HuH-7.5 (cell line): Measurements from ENCODE around the gene HPS1.
"Not testable (repeated sequence)": the region's sequence is repeated elsewhere in the genome, so short reads cannot be mapped to it uniquely, and the experiment has no call there.

Experiments
- DNase-seq: peaks from one replicate; pipeline ENCODE4 v3.0.0; 2011; ENCODE audit warnings: low spot score

The HPS1 gene

DNA sequence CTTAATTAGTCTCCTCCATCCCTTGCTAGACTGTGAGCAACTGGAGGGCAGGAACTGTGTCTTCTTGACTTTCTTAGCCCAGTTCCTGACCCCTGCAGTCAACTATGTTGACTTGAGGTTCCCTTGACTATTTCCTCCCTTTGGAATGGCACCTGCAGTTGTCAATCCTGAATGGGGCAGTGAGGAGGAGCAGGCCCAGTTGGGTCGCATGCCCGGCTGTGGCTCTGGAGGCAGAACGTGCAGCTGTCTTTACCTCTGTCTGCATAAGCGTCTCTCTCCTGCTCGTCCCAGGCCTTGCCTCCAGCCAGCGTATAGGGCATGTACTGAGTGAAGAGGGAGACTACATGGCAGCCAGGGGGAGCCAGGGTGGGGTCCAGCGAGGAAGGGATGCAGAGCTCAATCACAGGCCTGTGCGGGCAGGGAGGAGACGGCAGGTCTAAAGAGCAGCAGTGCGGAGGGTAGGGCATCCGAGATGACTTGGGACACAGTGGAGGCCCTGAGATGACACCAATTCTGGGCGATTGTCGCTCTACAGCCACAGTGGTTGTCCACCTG, 58.6 kb downstream of the HPS1 start:
- no peak for DNase-seq

DNA sequence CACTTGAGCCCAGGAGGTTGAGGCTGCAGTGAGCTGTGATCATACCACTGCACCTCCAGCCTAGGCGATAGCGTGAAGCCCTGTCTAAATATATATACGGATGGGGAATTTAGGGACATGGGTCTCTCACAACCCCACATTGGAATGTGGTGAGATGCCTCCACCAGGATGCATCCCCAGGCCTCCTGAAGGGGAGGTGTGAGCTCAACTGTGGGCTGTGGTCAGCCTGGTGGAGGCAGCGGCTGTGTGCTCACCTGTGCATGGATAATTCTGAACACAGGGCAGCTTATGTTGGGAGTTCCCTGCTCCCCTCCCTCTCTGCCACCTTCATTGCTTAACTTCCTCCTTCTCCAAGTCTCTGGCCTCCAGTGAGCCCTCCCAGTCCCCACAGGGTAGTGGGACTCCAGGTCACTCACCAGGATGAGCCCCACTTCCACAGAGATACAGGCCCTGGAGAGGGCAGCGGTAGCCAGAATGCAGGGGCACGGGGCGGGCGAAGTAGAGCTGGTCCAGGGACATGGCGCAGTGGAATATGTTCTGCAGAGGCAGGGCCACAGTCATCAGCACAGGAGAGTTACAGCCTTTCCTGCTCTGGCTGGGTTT, 62.1 kb downstream of the HPS1 start:
- DNase-seq = no peak

DNA sequence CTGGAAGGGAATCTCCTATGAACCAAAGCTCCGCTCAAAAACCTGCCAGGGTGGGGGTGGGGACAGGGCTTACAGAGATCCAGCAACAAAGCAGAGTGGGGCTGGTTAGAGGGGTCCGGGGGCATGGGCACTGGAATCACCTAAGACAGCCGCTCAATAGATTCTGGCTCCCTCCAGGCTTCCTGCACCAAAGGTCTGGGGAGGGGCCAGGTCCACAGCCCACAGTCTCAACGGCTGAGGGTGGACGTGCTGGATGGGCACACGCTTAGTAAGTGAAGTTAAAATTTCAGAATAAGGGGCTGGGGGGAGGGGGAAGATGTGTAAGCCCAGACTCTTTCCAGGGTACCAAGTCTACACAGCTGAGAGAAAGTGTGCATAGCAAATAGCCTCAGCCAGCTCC, 62.9 kb downstream of the HPS1 start:
- no peak for DNase-seq

DNA sequence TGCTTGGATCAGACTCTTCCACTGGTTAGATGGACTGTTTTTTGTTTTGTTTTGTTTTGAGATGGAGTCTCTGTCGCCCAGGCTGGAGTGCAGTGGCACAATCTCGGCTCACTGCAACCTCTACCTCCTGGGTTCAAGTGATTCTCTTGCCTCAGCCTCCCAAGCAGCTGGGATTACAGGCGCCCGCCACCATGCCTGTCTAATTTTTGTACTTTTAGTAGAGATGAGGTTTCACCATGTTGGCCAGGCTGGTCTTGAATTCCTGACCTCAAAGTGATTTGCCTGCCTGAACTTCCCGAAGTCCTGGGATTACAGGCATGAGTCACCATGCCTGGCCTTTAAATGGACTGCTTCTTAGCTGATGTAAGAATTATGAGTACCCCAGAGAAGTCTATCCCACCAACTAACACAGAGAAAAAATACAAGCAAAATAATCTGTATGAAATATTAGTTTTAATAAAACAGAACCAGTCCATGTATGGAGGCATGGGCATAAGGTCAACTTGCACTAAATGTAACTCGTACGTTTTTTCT, 63.5 kb downstream of the HPS1 start:
- DNase-seq = not testable (repeated sequence)

DNA sequence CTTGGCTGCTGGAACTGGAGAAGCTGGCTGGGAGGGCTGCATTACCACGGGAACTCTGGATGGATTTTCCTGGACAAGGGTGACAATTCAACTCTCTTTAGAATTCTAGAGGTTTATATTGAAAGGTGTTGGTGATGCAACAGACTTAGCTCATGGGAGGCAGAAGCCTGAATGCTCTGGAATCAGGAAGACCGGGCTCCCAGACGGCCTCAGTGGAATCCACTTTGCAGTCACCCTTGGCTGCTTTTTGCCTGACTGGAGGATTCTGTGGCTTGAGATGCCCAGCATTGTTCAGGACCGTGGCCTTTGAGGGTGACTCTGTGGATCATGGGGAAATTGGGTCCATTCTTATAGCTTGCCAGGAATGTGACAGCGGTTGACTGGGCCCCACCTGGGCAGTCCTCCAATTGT, 64.0 kb downstream of the HPS1 start:
- no peak for DNase-seq

DNA sequence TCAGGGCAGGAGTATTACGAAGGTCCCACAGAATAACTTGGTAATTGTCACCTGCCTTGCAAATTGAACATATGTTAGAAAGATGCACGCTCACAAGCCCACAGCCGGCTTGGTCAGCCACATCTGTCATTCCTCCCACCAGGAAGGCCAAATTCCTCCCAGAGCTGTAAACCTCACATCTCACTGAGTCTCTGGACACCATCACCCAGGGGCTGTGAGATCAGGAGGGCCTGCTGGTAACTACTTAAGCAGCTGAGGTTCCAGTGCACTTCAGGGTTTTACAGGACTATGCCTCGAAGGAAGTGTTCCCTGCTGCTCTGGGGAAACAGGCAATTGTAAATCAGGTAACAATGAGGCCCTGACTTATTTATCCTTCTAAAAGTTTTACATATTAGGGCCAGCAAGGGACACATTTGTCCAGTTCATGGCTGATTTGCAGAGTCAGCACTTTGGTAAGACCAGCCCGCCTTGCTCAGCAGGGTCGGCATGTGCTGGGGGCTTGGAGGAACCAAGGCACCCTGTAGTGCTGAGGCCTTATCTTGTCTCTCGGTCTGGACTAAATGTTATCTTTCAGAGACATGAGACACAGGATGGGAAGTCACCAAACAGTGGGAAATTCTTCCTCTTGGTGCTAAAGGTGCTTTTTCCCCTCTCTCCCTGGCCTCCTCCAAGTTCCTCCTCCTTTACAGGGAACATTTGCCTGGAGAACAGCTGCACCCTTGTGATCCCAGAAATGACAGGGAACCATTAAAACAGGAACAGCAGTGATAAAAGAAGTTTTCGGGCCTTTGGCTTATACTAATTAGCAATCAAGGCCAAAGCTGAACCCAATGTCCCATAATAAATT, 66.0 kb downstream of the HPS1 start:
- no peak for DNase-seq

DNA sequence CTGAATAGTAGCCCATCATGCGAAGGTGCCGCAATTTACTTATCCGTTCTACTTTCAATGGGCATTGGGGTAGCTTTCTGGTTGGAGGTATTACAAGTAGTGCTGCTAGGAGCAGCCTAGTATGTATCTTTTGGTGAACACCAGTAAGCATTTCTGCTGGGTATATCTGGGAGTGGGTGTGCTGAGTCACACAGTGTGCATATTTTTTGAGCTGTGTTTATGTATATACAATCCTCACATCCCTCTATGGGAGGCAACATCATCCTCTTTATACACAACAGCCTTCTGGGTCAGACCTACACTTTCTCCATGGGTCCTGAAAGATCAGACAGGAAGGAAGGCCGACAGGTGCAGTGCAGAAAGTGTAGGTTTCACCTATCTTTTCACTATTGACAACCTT, 68.0 kb downstream of the HPS1 start:
- DNase-seq = no peak

DNA sequence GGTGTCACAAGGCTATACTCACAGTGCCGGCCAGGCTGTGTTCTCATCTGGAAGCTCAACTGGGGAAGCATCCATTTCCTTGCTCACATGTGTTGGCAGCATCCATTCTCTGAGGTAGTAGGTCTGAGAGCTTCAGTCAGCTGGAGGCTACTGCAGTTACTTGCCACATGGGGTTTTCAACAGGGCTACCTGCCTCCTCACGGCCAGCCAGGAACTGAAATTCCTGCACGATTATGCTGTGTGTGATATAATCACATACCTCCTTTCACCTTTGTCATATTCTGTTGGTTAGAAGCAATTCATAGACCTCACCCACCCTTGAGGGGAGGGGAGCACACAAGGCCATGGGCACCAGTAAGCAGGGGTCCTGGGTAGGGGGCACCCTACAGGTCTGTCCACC, 69.2 kb downstream of the HPS1 start:
- no peak for DNase-seq

DNA sequence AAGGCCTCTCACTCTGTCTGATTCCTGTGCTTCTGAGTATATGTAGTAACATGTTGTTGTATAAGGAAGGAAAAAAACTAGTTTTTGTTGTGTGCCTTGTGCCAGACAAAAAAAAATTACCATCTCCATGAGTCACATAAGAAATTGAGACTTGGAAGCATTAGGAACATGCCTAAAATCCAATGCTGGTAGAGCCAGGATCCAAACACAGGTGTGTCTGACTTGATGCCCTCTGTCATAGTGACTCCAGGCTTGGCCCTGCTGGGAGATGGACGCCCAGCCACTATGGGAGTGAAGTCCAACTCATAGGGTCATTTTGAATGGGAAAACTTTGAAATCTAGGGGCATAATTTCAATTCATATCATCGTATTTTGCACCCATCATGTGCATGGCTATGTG, 69.7 kb downstream of the HPS1 start:
- no peak for DNase-seq

DNA sequence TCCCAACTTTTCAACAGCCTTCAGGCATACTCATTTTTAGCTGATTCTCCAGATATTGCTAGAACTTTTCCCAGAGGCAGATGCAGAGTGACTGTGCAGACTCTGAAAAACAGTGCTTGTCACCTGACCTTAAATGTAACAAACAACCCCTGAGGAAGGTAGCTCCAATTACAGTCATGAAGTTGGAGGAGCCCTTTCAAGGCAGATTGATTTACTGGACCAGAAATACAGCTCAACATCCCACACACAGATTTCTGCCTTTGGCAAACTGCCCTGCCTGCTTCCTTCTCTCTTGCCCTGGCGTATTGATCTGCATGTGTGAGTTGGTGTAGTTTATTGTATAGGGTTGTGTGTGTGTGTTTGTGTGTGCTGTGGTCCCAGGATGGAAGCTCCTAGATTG, 70.2 kb downstream of the HPS1 start:
- DNase-seq = no peak

DNA sequence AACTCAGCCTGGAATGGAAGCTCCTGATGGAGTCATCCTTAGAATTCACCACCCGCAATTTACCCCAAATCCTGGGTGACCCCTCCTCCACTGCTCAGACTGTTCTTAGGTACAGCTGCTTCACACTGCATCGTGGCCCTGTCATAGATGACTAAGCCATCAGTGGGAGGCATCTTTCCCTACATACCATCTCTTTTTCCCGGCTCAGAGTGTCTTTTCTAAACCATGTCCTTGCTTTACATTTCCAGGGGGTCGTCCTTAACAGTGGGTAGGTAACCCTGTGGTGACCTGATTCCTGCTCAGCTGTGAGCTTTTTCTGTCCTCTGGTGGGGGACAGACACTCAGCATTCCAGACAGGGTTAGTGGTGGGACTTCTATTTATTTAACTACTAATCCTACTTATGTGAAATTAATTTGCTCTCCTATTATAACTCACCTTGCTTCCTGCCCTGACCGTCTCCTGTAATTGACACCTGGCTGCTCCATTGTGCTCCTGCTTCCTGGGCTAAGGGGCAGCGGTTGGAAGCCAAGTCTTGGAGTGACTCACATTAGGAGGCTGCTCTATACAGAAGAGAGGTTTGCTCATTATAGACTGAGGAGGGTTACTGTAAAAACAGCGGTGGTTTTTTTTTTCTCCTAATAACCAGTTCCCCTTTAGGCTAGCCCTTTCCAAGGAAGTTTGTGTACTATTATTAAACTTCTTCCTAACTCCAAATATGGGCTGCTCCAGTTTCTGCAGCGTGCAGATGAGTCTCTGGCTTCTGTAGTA, 72.3 kb downstream of the HPS1 start:
- no peak for DNase-seq

DNA sequence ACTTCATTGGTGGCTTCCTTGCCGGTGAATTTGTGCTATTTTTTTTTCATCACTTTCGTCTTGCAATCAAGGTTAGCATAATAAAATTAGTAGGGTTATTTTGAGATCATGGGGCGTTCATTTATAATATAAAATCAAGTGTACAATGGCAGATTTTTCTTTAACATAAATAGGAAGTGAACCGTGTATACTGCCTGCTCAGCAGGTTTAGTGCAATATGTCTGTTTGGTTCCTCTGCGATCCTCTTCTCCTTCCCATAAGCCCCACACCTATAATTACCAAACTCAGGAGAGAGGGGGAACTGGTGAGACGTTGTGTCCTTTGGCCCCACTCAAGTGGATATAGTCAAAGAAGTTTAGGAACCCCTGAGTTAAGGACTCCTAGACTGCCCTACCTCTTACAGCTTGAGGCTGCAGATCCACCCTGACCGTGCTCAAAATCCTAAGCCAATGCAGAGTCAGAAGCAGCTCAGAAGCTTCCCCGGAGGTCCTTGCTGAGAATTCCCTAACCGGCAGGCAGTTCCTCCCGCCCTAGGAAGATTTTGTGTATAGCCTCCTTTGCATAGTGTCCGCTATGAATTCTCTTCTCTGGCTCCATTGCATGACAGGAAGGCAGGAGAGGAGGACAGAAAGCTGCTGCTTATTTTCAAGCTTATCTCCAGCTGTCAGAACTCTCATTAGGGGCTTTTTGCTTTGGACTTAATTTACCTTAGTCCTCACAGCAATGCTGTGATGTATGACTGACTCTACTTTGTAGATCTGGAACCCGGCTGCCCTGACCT, 73.3 kb downstream of the HPS1 start:
- DNase-seq = no peak

DNA sequence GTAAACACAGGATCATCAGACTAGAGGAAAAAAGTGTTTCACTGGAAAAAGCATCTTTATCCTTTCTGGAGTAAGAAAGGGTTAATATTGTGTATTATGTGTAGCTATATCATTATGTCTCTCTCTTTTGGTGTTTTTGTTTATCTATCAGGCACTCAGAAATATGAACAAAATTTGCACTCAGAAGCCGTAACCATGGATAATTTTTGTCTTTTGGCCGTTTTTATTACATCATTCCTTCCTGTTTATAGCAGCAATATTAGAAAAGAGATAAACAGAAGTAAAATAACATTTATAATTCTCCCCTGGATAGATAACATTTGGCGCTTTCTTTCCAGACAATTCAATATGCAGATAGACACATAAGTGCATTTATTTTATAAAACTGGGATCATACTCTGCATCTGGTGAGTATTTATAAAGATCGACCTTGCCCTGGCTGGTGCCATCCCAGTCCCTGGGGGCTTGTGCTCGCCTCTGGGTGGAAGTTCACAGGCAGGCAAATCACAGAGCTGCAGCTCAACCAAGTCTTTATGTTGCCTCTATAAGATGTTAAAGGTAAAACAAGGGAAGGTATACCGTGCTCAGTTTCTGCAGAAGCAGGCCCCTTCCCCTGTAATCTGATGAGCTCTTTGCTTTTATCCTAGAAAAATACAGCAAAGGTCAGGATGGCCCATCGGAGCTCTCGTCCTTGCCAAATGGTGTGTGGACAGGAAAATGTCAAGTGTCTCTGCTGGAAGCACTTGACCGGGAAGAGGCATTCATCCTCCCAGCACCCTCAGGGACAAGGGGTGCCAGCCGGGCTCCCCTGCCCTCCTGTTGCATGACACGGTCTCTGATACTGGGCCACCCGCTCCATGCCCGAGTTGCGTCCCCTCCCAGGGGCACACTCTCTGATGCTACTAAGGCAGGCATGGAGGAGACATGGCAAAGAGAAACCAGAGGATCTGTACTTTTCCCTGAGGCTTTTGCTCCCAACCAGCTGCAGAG, 75.6 kb downstream of the HPS1 start:
- DNase-seq = no peak

DNA sequence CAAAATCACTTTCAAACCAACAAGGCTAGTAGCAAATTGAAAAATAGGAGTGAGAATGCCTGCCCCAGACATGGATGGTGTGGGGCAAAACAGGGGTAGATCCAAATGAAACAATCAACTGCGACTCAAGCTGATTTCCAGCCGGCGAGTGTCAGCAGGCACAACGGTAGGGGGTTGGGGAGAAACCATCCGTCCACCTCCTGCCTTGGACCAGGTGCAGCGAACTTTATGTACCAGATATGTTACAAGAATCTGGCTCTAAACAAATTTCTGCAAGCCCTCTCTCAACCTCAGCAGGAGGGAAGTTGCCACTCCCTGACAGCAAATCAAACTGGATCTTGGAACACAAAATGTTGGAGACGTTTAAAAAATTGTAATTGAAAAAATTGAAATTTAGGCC, 76.9 kb downstream of the HPS1 start:
- no peak for DNase-seq

DNA sequence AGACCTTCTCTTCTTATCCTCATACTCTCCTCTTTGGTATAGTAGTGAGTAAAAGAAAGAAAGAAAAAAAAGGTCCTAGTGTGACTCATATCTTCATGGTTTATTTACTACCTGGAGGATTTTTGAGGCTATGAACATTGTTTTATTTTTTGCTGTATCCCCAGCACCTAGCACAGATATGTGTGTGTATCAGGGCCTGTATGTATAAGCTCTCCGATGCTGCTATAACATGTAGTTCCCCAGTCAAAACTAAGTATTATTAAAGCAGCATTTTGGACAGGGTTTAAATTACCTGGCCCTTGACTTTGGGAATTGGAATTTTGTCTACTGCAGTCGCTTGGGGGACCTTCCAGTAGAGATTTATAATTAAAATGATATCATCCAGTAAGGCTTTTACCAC, 78.1 kb downstream of the HPS1 start:
- no peak for DNase-seq

DNA sequence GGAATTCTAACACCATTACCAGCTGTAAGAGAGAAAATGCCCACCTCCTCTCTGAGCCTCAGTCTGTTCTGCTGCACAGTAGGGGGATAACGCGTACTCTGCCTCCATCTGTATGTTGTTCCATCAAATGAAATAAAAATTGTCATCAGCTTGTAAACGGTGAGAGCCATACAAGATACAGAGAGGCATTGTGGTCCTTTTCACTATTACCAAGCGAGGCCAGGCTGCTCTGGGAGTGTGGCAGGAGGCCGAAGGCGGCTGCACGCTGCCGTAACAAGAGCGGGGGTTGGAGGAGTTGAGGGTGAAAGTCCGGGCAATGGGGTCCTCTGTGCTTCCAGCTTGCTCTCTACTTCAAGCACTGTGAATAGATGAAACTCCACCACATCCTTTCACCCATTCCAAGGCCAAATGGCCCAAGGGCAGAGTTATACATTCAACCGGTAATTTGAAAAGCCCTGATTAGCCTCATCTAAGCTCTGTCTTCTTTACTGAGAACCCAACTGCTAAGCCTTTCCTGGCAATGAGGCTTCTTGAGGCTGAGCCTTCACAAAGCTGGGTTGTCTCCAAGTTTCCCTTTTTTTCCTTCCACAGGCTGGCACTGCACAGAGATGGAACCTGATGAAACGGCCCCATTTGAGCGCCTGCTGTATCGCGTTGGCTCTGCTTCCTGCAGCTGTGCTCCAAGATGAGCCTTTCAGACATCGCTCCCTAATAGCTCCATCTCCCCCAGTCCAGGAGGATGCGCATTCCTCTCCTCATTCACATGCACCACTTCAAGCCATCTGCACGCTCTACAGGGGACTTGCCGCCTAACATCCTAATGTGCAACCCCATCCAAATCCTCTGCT, 78.9 kb downstream of the HPS1 start:
- DNase-seq = no peak
